HG03571 (cell line): ENCODE data around the gene NDUFC2.
A peak's percentile ranks its signal among the peaks of the same experiment; 100 is the strongest.
"Not testable (repeated sequence)": the region's sequence is repeated elsewhere in the genome, so short reads cannot be mapped to it uniquely, and the experiment has no call there.

Source experiments
- ATAC-seq: cut with Tn5 transposase; IDR thresholded peaks from one replicate; pipeline ENCODE4 v1.9.1; 2021; ENCODE audit not compliant: unreplicated experiment

The NDUFC2 gene

DNA sequence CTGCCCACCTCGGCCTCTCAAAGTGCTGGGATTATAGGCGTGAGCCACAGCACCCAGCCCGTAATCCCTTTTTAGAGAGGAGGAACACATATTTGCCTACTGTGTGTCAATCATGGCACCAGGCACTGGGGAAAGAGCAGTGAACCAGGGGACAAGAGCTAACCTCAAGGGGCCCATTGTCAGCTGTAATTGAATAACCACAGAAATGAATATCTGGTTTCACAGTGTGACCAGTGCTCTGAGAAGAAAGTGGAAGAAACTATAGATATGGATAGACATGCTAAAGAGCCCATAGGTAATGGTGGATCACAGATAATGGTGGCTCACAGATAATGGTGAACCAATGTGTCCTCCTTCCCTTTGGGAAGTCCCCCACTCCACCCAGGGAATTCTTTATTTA is 48.0 kb downstream of the NDUFC2 start:
- ATAC-seq = peak; percentile 88

DNA sequence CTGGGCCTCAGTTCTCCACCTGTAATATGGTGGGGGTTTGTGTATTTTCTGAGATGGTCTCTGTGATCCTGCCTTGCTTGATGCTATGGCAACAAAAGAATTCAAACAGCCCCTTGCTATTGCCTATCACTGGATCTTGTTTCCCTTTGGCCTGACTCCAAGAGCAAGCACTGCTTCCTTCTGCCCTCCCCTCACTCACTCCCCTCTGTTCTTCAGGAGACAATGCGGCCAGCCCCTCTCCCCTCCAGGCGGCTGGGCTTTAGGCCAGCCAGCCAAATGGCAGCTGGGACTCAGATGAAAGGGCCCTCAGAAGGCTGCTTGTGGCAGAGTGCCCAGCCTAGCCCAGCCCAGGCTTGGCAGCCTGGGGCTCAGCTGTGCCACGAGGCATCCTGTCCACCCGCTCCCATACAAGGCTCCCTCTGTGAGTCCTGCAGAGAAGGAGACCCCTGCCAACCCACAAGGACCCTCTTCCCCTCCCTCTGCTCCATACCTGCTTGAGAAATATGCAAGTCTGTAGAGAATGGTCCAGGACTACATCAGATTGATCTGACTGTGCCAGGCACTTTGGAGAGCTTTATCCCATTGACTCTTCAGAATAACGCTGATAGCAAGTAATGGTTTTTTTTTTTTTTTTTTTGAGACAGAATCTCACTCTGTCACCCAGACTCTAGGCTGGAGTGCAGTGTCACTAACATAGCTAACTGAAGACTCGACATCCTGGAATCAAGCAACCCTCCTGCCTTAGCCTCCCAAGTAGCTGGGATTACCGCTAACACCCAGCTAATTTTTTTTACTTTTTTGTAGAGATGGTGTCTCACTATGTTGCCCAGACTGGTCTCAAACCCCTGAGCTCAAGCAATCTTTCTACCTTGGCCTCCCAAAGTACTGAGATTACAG is 49.0 kb downstream of the NDUFC2 start:
- no peak for ATAC-seq

DNA sequence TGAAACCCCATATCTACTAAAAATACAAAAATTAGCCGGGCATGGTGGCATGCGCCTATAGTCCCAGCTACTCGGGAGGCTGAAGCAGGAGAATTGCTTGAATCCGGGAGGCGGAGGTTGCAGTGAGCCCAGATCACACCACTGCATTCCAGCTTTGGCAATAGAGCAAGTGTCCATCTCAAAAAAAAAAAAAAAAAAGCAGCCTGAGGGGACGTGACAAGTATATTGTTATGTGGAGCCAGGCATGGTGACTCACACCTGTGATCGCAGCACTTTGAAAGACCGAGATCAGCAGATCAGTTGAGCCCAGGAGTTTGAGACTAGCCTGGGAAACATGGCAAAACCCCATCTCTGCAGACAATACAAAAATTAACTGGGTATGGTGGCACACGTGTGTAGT is 51.2 kb downstream of the NDUFC2 start:
- not testable (repeated sequence) for ATAC-seq

DNA sequence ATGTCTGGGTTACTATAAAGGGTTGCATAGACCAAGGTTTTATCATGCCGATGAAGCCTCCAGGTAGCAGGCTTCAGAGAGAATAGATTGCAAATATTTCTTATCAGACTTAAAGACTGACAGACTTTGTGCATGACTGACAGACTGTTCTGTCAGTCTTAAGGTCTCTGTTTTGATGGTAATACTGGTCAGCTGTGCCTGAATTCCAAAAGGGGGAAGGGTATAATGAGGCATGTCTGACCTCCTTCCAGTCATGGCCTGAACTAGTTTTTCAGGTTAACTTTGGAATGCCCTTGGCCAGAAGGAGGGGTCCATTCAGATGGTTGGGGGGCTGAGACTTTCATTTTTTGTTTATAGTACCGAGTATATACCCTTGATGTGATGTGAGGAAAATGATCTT is 51.9 kb downstream of the NDUFC2 start:
- ATAC-seq = no peak

DNA sequence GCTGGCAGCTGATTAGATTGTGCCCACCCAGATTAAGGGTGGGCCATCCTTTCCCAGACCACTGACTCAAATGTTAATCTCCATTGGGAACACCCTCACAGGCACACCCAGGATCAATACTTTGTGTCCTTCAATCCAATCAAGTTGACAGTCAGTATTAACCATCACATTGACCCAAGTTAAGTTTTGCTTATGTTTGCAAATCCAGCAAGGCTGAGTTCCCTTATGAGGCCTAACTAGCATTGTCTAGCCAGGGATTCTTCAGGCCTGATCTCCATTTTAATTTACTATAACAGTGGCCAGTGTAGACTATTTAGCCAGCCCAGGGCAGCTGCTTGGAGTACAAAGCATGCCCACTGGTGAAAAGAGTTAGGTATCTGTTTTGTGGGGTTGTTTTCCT is 54.3 kb downstream of the NDUFC2 start:
- ATAC-seq = no peak

DNA sequence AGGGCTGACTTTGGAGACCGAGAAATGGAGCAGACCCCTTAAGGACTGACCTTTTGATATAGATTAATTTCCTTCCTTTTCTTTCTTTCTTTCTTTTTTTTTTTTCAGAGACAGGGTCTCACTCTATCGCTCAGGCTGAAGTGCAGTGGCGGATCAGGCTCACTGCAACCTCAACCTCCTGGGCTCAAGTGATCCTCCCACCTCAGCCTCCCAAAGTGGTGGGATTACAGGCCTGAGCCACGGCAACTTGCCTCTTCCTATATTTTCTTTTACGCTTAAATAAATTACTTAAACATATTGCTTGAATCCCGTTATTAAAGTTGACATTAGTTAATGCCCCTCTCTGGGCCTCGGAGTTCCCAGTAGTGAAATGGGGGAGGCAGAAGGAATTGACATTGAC is 56.2 kb downstream of the NDUFC2 start:
- ATAC-seq = no peak

DNA sequence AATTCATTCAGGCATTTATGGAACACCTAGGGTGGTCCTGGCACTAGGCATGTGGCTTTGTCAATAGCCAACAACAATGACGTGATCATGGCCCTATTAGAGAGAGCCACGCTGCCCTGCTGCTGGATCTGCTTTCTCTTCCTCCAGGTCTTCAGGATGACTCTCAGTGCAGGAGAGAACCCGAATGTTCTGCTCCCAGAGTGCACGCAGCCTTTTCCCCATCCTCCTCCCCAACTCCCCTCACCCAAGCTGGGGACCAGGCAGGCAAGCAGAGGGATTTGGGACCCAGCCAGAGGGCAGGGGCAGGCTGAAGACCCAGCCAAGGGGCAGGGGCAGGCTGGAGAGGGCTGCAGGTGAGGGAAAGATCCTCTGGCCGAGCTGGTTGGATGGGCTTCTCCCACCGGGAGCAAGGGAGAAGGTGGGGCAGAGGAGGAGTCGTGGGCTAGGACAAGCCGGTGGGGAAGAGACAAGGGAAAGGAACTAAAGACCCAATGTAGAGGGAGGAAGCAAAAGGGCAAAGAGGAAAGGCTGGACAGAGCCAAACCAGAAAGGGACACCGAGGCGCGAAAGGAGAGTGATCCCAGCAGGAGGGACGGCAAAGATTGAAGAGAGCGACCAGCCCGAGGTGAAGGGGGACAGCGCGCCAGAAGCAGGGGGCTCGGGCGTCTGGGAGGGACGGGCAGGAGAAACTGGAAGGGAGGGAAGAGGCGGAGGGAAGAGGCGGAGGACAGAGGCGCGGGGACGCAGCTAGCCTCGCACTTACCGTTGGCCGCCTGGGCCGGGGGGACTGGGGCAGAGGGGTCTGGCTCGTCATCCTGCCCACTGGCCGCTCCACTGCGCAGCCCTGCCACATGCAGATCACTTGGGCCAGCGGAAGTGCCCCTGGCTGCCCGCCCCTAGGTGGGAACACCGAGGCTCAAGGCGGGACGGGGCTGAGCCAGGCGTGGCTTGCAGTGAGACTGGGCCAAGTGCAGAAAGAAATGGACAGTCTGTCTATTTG is 57.0 kb downstream of the NDUFC2 start, which contains the start of gene KCTD14:
Gene KCTD14 (minus strand): TSS at position 880 of the 1,000 bp plus-strand sequence. CDS start 27 bp downstream, at position 853.
- ATAC-seq = no peak

DNA sequence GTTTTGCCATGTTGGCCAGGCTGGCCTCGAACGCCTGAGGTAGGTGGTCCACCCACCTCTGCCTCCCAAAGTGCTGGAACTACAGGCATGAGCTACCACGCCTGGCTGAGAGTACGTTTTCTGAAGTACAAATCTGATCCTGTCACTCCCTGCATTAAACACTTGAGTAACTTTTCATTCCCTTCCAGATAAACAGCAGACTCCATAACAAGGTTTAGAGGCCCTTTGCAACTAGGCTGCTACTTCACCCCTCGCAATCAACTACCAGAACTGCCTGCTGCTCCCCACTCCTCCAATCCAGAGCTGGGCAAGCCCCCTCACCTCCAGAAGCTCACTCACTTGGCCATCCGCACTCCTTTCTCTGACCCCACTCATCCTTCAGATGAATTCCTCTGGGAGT is 58.1 kb downstream of the NDUFC2 start:
- no peak for ATAC-seq

DNA sequence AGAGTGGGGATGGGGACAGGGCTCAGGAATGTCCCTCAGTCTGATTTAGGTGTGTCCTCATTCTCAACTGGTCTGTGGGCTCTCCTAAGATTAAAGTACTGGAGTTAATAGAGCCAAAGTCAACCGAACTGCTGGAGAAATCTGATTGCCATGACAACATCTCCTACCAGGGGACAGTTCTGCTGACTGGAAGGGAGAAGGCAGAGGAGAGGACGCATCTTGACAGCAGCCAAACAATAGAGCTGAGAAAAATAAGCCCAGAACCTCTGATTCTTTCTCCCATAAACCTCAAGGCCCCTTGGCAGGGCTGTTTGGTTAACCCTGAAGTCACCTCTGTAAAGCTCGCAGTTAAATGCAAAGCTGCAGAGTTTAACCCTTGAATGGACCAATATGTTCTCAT is 59.4 kb downstream of the NDUFC2 start:
- ATAC-seq = no peak

DNA sequence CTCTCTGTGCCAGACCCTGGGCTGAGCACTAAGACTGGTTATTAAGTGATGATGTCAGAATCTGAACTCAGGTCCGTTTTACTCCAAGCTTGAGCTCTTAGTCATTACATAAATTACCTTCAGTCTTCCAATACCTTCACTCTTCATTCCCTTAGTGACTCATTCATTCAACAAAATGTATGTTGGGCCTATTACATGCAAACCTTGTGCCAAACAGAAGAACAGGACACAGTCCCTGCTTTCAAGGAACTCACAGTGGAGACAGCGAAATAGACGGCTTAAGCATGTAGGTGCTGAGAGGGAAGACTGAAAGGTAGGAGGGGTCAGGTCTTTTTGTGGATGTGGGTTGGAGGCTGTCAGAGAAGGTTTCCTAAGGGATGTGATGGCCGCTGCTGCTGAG is 59.9 kb downstream of the NDUFC2 start:
- no peak for ATAC-seq
